ENCODE data around the gene NSL1.

- TF ChIP-seq POLR2A (IDR thresholded peaks at IDR 0.05): no peak
- TF ChIP-seq CTCF (IDR thresholded peaks at IDR 0.05): no peak
Observed at GRCh38 chr1:212762839-212763238, 28.7 kb downstream of the NSL1 start.

Data from heart left ventricle (tissue), 13 donors.